CD4-positive, alpha-beta T cell (primary cell): ENCODE results near the gene TIA1. TPM values are rescaled to one million over a fixed set of nuclear protein-coding genes. Genes with fewer than 3 reads are reported as not detected.
A peak's percentile ranks its signal among the peaks of the same experiment; 100 is the strongest.

ENCODE experiments used
- ATAC-seq: fragments of 200-7000 bp; cut with Tn5 transposase; one replicate; pipeline ENCODE4 v1.10.0; 2022; ENCODE audit warnings: mild to moderate bottlenecking; ENCODE audit not compliant: poor library complexity
- CTCF ChIA-PET: fragments of 350-600 bp; sonication (Branson Sonifier 250); formaldehyde crosslinking; loops from one replicate; lab custom pipeline; 2021; ENCODE audit warnings: antibody characterized with exemption, inconsistent platforms; lab: Charles Lee
- POLR2A ChIA-PET: fragments of 350-600 bp; sonication (Branson Sonifier 250); formaldehyde crosslinking; loops from one replicate; lab custom pipeline; 2021; ENCODE audit warnings: antibody characterized with exemption, inconsistent platforms; lab: Charles Lee
- DNase-seq, 14 experiments: peaks; one replicate each; pipeline ENCODE4 v3.0.0-alpha.2; 2013 to 2020; ENCODE audit warnings: mixed read lengths in 2 of 14
- H3K27ac ChIP-seq, 2 donors: one replicate each; pipeline versions ENCODE4 v1.5.1 to v1.7.0; 2013; ENCODE audit warnings: low read length in 2 of 2, low read depth in 1 of 2, mild to moderate bottlenecking in 1 of 2
- H3K27me3 ChIP-seq, 2 experiments: 1 replicate in 1 of 2; 2 replicates in 1 of 2; pipeline versions ENCODE4 v1.6.1 to v1.7.0; 2013; ENCODE audit warnings: low read length in 2 of 2, control low read depth in 1 of 2, mild to moderate bottlenecking in 1 of 2, moderate library complexity in 1 of 2; ENCODE audit not compliant: insufficient read depth in 2 of 2, control insufficient read depth in 1 of 2
- H3K36me3 ChIP-seq: one replicate; pipeline ENCODE4 v1.6.1; 2013; ENCODE audit warnings: low read length, control low read depth; ENCODE audit not compliant: insufficient read depth
- H3K4me1 ChIP-seq: one replicate; pipeline ENCODE4 v1.6.1; 2013; ENCODE audit warnings: low read length, control low read depth; ENCODE audit not compliant: insufficient read depth
- H3K4me3 ChIP-seq: one replicate; pipeline ENCODE4 v1.5.1; 2013; ENCODE audit warnings: mild to moderate bottlenecking, low read length, moderate library complexity
- H3K9me3 ChIP-seq, 2 experiments: 1 replicate in 1 of 2; 2 replicates in 1 of 2; pipeline versions ENCODE4 v1.6.1 to v1.7.0; 2013; ENCODE audit warnings: low read length in 2 of 2, mild to moderate bottlenecking in 2 of 2, control low read depth in 1 of 2, moderate library complexity in 1 of 2; ENCODE audit not compliant: control insufficient read depth in 1 of 2, insufficient read depth in 1 of 2
- H3K27ac Mint-ChIP-seq: one replicate; pipeline ENCODE4 v1.8.0; 2020; ENCODE audit warnings: mixed read lengths
- H3K27me3 Mint-ChIP-seq: one replicate; pipeline ENCODE4 v1.8.0; 2021; ENCODE audit warnings: mixed read lengths
- H3K36me3 Mint-ChIP-seq: one replicate; pipeline ENCODE4 v1.8.0; 2021; ENCODE audit warnings: low read depth, mixed read lengths
- H3K4me1 Mint-ChIP-seq: one replicate; pipeline ENCODE4 v1.8.0; 2021; ENCODE audit warnings: low read depth, mixed read lengths
- H3K4me3 Mint-ChIP-seq: one replicate; pipeline ENCODE4 v1.8.0; 2020; ENCODE audit warnings: mild to moderate bottlenecking, mixed read lengths
- H3K9me3 Mint-ChIP-seq: one replicate; pipeline ENCODE4 v1.8.0; 2020; ENCODE audit warnings: mixed read lengths
- intact Hi-C, 2 experiments: fragments of 100-400 bp; cut with DNase I in 1 of 2; cut with micrococcal nuclease in 1 of 2; formaldehyde crosslinking; loops; one replicate each; pipeline versions ENCODE4 v1.15.1 to v1.9.0; 2023 to 2025; cut with DNase I, micrococcal nuclease
- total RNA-seq, 174 experiments: library from RNA in 2 of 174; stranded (reverse) in 2 of 174; gene quantifications; one replicate each; pipeline ENCODE4 v1.2.3 and lab custom pipeline; 2021 to 2026
- TF ChIP-seq, protein P1 (sequence below): fragments of 200-600 bp; IDR thresholded peaks from one replicate; pipeline ENCODE4 v1.8.0; 2022; ENCODE audit warnings: antibody characterized with exemption, mild to moderate bottlenecking

Gene TIA1
- total RNA-seq, 2 experiments from 2014 or later, result 34.4 to 45.3 TPM

DNA sequence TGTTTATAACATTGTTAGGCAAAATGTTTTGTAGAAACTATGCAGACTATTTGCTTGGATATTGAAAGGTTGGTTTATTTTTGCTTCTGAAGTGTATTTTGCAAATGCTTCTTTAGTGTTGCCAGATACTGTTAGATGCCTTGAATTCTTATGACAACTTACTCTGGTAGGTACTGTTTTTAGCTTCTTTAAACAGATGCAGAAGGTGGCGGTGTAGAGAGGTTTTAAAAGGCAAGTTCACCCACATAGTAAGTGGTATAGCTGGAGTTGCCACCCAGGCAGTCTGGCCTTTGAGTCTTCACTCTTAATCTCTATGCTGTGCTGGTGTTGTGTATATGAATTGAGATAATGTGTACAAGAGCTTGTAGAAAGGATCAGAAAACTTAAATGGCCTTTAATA is 13.1 kb upstream of the TIA1 start:
- H3K27ac Mint-ChIP-seq, result peak overlapping the region; percentile 86
- H3K9me3 ChIP-seq, result no peaks in the 10 kb centered on the region
- no peaks in the 10 kb centered on the region for H3K27me3 ChIP-seq
- peaks cover 35% of the 10 kb centered on the region for H3K36me3 ChIP-seq
- peaks cover 26% of the 10 kb centered on the region for H3K4me1 ChIP-seq
- H3K27ac ChIP-seq, result no peak overlapping the region
- H3K27me3 Mint-ChIP-seq, result no peaks in the 10 kb centered on the region
- ChIA-PET CTCF (no interaction called here), POLR2A (interaction anchor here (1.6 kb wide), 1 partner anchor 32 kb away, joined by 5 read pairs; the partner anchor contains the start of gene SNRPG)
- peaks cover 82% of the 10 kb centered on the region for H3K36me3 Mint-ChIP-seq
- DNase-seq (no peak), ATAC-seq (no peak)
- TF ChIP-seq, protein P1, sequence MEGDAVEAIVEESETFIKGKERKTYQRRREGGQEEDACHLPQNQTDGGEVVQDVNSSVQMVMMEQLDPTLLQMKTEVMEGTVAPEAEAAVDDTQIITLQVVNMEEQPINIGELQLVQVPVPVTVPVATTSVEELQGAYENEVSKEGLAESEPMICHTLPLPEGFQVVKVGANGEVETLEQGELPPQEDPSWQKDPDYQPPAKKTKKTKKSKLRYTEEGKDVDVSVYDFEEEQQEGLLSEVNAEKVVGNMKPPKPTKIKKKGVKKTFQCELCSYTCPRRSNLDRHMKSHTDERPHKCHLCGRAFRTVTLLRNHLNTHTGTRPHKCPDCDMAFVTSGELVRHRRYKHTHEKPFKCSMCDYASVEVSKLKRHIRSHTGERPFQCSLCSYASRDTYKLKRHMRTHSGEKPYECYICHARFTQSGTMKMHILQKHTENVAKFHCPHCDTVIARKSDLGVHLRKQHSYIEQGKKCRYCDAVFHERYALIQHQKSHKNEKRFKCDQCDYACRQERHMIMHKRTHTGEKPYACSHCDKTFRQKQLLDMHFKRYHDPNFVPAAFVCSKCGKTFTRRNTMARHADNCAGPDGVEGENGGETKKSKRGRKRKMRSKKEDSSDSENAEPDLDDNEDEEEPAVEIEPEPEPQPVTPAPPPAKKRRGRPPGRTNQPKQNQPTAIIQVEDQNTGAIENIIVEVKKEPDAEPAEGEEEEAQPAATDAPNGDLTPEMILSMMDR, result no peak
- H3K4me1 Mint-ChIP-seq, result peaks cover 53% of the 10 kb centered on the region
- peak overlapping the region; percentile 31 for H3K4me3 Mint-ChIP-seq
- no peak overlapping the region for H3K4me3 ChIP-seq
- intact Hi-C loops, result loop anchor here in 1 of 2 experiments (2.0 kb wide), 2 partner anchors 15 to 17 kb away; no protein-coding TSS in a partner anchor
- peaks cover 2% of the 10 kb centered on the region for H3K9me3 Mint-ChIP-seq

GRCh38 chr2:70258532-70258875 is 10.1 kb upstream of the TIA1 start:
- Mint-ChIP-seq H3K27me3 (no peaks in the 10 kb centered on the region), H3K4me1 (peaks cover 42% of the 10 kb centered on the region), H3K27ac (peak overlapping the region; percentile 86), H3K4me3 (peak overlapping the region; percentile 95), H3K36me3 (peaks cover 57% of the 10 kb centered on the region), H3K9me3 (peaks cover 2% of the 10 kb centered on the region)
- ChIA-PET POLR2A (interaction anchor here (0.7 to 3.6 kb wide), 19 partner anchors 10 to 821 kb away, joined by 3 to 114 read pairs (median 8); partner anchors contain the start of genes C2orf42, FAM136A, MXD1 and NFU1), CTCF (interaction anchor here (1.2 to 2.0 kb wide), 5 partner anchors 9 to 43 kb away, joined by 4 to 12 read pairs (median 5); partner anchors contain the start of genes FAM136A, SNRPG and TIA1)
- Histone ChIP-seq H3K36me3 (peaks cover 22% of the 10 kb centered on the region), H3K27me3 (no peaks in the 10 kb centered on the region), H3K27ac (peak overlapping the region in 1 of 2 donors; percentile 45), H3K4me1 (peaks cover 20% of the 10 kb centered on the region), H3K9me3 (no peaks in the 10 kb centered on the region), H3K4me3 (peak overlapping the region; percentile 73)
- intact Hi-C loops, result loop anchor here in 1 of 2 experiments (2.0 to 5.0 kb wide), 2 partner anchors 34 to 346 kb away; partner anchors contain the start of gene SNRPG
- ATAC-seq (no peak), DNase-seq (peak in 3 of 14 experiments; percentile 2 to 37 (median 11))
- TF ChIP-seq, protein P1, result no peak

GRCh38 chr2:70255637-70256314 is 7.3 kb upstream of the TIA1 start:
- Mint-ChIP-seq H3K27ac (no peak overlapping the region), H3K36me3 (peaks cover 34% of the 10 kb centered on the region), H3K4me3 (peak overlapping the region; percentile 56), H3K9me3 (peaks cover 2% of the 10 kb centered on the region), H3K4me1 (peaks cover 26% of the 10 kb centered on the region), H3K27me3 (no peaks in the 10 kb centered on the region)
- ATAC-seq (no peak), DNase-seq (no peak)
- Histone ChIP-seq H3K4me3 (no peak overlapping the region), H3K27me3 (no peaks in the 10 kb centered on the region), H3K36me3 (peaks cover 6% of the 10 kb centered on the region), H3K4me1 (peaks cover 20% of the 10 kb centered on the region), H3K9me3 (no peaks in the 10 kb centered on the region), H3K27ac (no peak overlapping the region)
- intact Hi-C loops, result loop anchor here in 1 of 2 experiments (5.0 kb wide), 1 partner anchor 343 kb away; no protein-coding TSS in a partner anchor
- TF ChIP-seq, protein P1, result no peak
- CTCF ChIA-PET, result interaction anchor here (0.6 to 0.8 kb wide), 2 partner anchors 8 to 342 kb away, joined by 3 to 4 read pairs; no protein-coding TSS in a partner anchor
- POLR2A ChIA-PET, result interaction anchor here (0.7 to 1.1 kb wide), 3 partner anchors 38 to 341 kb away, joined by 3 to 4 read pairs (median 3); partner anchors contain the start of genes C2orf42, MXD1 and SNRPG
